Keratinocyte (primary cell): ENCODE measurements around the gene ZNF268. TPM values are rescaled to one million over a fixed set of nuclear protein-coding genes. Genes with fewer than 3 reads are reported as not detected.

Source experiments
- DNase-seq: peaks from one replicate; pipeline ENCODE4 v3.0.0-alpha.2; 2011; ENCODE audit warnings: low read depth, missing footprints, low spot score
- FAIRE-seq: peaks from 2 replicates; lab custom pipeline; 2011; peaks lifted over from hg19 to GRCh38; lab: Jason Lieb, UNC
- H2AFZ ChIP-seq: 2 replicates; pipeline ENCODE4 v1.6.0; 2012; ENCODE audit warnings: low read length, control low read depth, inconsistent platforms; ENCODE audit not compliant: control insufficient read depth
- H3K27ac ChIP-seq: 2 replicates; pipeline ENCODE4 v1.5.1; 2011; ENCODE audit warnings: low read length; ENCODE audit not compliant: control insufficient read depth, insufficient read depth
- H3K27me3 ChIP-seq: 3 replicates; pipeline ENCODE4 v1.6.0; 2011; ENCODE audit warnings: low read length; ENCODE audit not compliant: control insufficient read depth, insufficient read depth; ENCODE audit errors: extremely low read depth
- H3K36me3 ChIP-seq, 2 experiments: 2 replicates in 1 of 2; 3 replicates in 1 of 2; pipeline ENCODE4 v1.5.1; 2011; ENCODE audit warnings: low read length in 2 of 2, mild to moderate bottlenecking in 1 of 2; ENCODE audit not compliant: control insufficient read depth in 2 of 2, insufficient read depth in 2 of 2; ENCODE audit errors: extremely low read depth in 1 of 2
- H3K4me1 ChIP-seq: 3 replicates; pipeline ENCODE4 v1.5.1; 2011; ENCODE audit warnings: low read length; ENCODE audit not compliant: control insufficient read depth, insufficient read depth; ENCODE audit errors: extremely low read depth
- H3K4me2 ChIP-seq: 3 replicates; pipeline ENCODE4 v1.6.0; 2011; ENCODE audit warnings: low read depth, low read length; ENCODE audit not compliant: control insufficient read depth, insufficient read depth; ENCODE audit errors: extremely low read depth
- H3K4me3 ChIP-seq, 3 experiments: fragments of 200-600 bp in 1 of 3; sonication (generic) in 1 of 3; 2 replicates in 2 of 3; 3 replicates in 1 of 3; pipeline ENCODE4 v1.5.1; 2011 to 2016; ENCODE audit warnings: low read length in 3 of 3, mild to moderate bottlenecking in 3 of 3, control low read depth in 2 of 3, inconsistent platforms in 1 of 3, low read depth in 1 of 3, mixed read lengths in 1 of 3, mixed run types in 1 of 3, moderate library complexity in 1 of 3; ENCODE audit not compliant: control insufficient read depth in 2 of 3, insufficient read depth in 2 of 3; ENCODE audit errors: extremely low read depth in 1 of 3
- H3K79me2 ChIP-seq: 2 replicates; pipeline ENCODE4 v1.6.0; 2012; ENCODE audit warnings: low read length; ENCODE audit not compliant: control insufficient read depth, insufficient read depth
- H3K9ac ChIP-seq: 3 replicates; pipeline ENCODE4 v1.6.0; 2011; ENCODE audit warnings: low read length; ENCODE audit not compliant: control insufficient read depth, insufficient read depth; ENCODE audit errors: extremely low read depth
- H3K9me1 ChIP-seq: 3 replicates; pipeline ENCODE4 v1.6.0; 2011; ENCODE audit warnings: low read length; ENCODE audit not compliant: control insufficient read depth, insufficient read depth; ENCODE audit errors: extremely low read depth
- H3K9me3 ChIP-seq: 2 replicates; pipeline ENCODE4 v1.5.1; 2012; ENCODE audit warnings: low read depth, low read length; ENCODE audit not compliant: control insufficient read depth
- H4K20me1 ChIP-seq: 3 replicates; pipeline ENCODE4 v1.6.0; 2011; ENCODE audit warnings: low read length; ENCODE audit not compliant: control insufficient read depth, insufficient read depth; ENCODE audit errors: extremely low read depth
- CTCF ChIP-seq, 3 experiments: IDR thresholded peaks in 1 of 3; conservative IDR thresholded peaks in 1 of 3; optimal IDR thresholded peaks in 1 of 3; 2 replicates in 2 of 3; 3 replicates in 1 of 3; pipeline versions ENCODE3 to v1.5.1; 2011; ENCODE audit warnings: low read length in 3 of 3, mild to moderate bottlenecking in 3 of 3, moderate library complexity in 2 of 3, control low read depth in 1 of 3, inconsistent platforms in 1 of 3; ENCODE audit not compliant: insufficient read depth in 2 of 3; ENCODE audit errors: extremely low read depth in 1 of 3
- EZH2 ChIP-seq: IDR thresholded peaks from one replicate; pipeline ENCODE4 v1.6.1; 2012; ENCODE audit warnings: inconsistent platforms, mild to moderate bottlenecking, low read length, moderate library complexity
- dilution Hi-C: fragments of 300-500 bp; cut with MboI; formaldehyde crosslinking; loops from one replicate; pipeline ENCODE4 v1.7.0; 2020; ENCODE audit warnings: low sequenced_read_pairs; ENCODE audit not compliant: extremely low pct_ligation_motif_present
- polyA minus RNA-seq, 3 experiments: library from RNA; depleted of rRNA, polyadenylated mRNA; stranded (reverse); fragments of >200 nt; gene quantifications; 1 replicate in 1 of 3; 2 replicates in 1 of 3; 3 replicates in 1 of 3; pipeline ENCODE4 v1.2.3, GENCODE V29; 2011
- polyA plus RNA-seq, 5 experiments: library from polyadenylated mRNA; depleted of rRNA in 3 of 5; stranded (reverse) in 3 of 5; stranded (forward) in 1 of 5; unstranded in 1 of 5; fragments of >200 nt; gene quantifications; 1 replicate in 1 of 5; 2 replicates in 3 of 5; 3 replicates in 1 of 5; pipeline versions ENCODE4 v1.2.1 to v1.2.3, GENCODE V29; 2011 to 2012; ENCODE audit warnings: missing spikeins in 2 of 5, low read depth in 1 of 5, low replicate concordance in 1 of 5

ZNF268 gene
- polyA plus RNA-seq (9.4 to 12.4 TPM (median 11.3 TPM) in 3 replicates), polyA minus RNA-seq (35.6 to 68.5 TPM (median 41.7 TPM) in 3 replicates)
- polyA plus RNA-seq (2011; ENCODE audit: low read depth), result 22.7 TPM
- polyA plus RNA-seq (2011; cell fraction: cytosol; rRNA removed), result 6.0 and 7.9 TPM in 2 replicates
- 7.7 and 8.8 TPM in 2 replicates for polyA plus RNA-seq (2011; cell fraction: nucleus; rRNA removed)
- 8.1 and 13.7 TPM in 2 replicates for polyA plus RNA-seq (2012; ENCODE audit: low replicate concordance)
- 24.6 TPM for polyA minus RNA-seq (2011; cell fraction: cytosol; rRNA and poly(A)+ RNA removed)
- polyA minus RNA-seq (2011; cell fraction: nucleus; rRNA and poly(A)+ RNA removed), result 29.2 and 45.1 TPM in 2 replicates

GRCh38 chr12:133181238-133181959 lies at the start of gene ZNF268:
ZNF268 (plus strand) TSS chr12:133181495; CDS start chr12:133181998, 503 bp downstream.
- Histone ChIP-seq H3K27ac (peak within 1 kb of the TSS; percentile 66), H3K9me3 (peaks cover 10% of the 10 kb centered on the region), H3K9ac (peak within 1 kb of the TSS; percentile 83), H3K36me3 (peaks cover 6 to 9% of the 10 kb centered on the region in 2 experiments), H3K79me2 (peaks cover 9% of the 10 kb centered on the region), H3K9me1 (no peaks in the 10 kb centered on the region), H2AFZ (peak within 1 kb of the TSS; percentile 93), H3K4me2 (peak within 1 kb of the TSS; percentile 77), H3K4me1 (no peaks in the 10 kb centered on the region), H3K27me3 (no peaks in the 10 kb centered on the region), H3K4me3 (peak within 1 kb of the TSS; percentile 70 to 82 (median 78)), H4K20me1 (no peaks in the 10 kb centered on the region)
- peak; percentile 71 to 83 (median 75) for TF ChIP-seq CTCF (optimal IDR thresholded peaks at IDR 0.05 in 1 of 3, IDR thresholded peaks at IDR 0.05 in 1 of 3, conservative IDR thresholded peaks at IDR 0.05 in 1 of 3; ENCODE audit: extremely low read depth in 1 of 3, insufficient read depth in 2 of 3, low read length in 3 of 3)
- no peak for TF ChIP-seq EZH2
- DNase-seq (peak; percentile 45), FAIRE-seq (peak; percentile 56)
- dilution Hi-C loops, result no loop called here

GRCh38 chr12:133135747-133136146 lies 45.5 kb upstream of the ZNF268 start:
- Histone ChIP-seq H3K36me3 (peaks cover 3% of the 10 kb centered on the region in 2 experiments), H3K9me3 (peaks cover 3% of the 10 kb centered on the region), H3K79me2 (no peaks in the 10 kb centered on the region), H3K4me3 (no peak overlapping the region), H3K4me2 (no peak overlapping the region), H3K4me1 (peaks cover 4% of the 10 kb centered on the region), H3K27me3 (no peaks in the 10 kb centered on the region), H3K9ac (no peak overlapping the region), H2AFZ (no peak overlapping the region), H4K20me1 (no peaks in the 10 kb centered on the region), H3K9me1 (no peaks in the 10 kb centered on the region), H3K27ac (no peak overlapping the region)
- dilution Hi-C loops, result no loop called here
- no peak for TF ChIP-seq EZH2
- TF ChIP-seq CTCF (optimal IDR thresholded peaks at IDR 0.05 in 1 of 3, IDR thresholded peaks at IDR 0.05 in 1 of 3, conservative IDR thresholded peaks at IDR 0.05 in 1 of 3; ENCODE audit: extremely low read depth in 1 of 3, insufficient read depth in 2 of 3, low read length in 3 of 3), result no peak
- no peak for DNase-seq
- no peak for FAIRE-seq
